ENCODE data around the gene TBC1D4.

TBC1D4 gene

DNA sequence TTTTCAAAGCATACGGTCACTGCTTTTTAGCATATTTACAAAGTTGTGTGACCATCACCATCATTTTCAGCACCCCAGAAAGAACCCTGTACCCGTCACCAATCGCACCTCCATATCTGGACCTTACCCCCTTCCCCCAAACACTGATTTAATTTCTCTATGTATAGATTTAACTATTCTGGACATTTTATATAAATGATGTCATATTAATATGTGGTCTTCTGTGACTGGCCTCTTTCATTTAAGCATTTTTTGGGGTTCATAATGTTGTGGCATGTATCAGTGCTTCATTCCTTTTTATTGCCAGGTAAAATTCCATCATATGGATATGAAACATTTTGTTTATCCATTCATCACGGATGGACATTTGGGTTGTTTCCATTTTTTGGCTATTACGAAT, 74.0 kb downstream of the TBC1D4 start:
- no peak for TF ChIP-seq ZNF274 (IDR thresholded peaks at IDR 0.05; ENCODE audit: low read depth, low read length)
- no peak overlapping the region for H3K4me3 ChIP-seq (ENCODE audit: low read length)

DNA sequence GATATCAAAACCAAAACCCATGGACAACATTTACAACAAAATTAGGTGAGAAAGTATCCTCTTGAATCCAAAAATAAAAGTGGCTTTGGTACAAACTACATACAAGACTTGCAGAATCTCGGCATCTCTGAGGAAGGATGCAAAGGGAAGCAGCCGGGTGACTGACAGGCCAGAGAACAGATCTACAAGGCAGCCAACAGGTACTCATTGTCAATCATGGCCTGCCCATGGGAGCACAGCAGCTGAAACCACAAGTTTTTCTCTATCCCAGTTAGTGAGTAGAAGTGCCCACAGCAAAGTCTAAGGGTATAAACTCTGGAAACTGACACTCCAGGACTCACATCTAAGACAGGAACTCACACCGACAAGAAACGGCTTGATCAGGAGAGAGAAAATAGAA, 74.5 kb downstream of the TBC1D4 start:
- TF ChIP-seq ZNF274 (IDR thresholded peaks at IDR 0.05; ENCODE audit: low read depth, low read length): no peak
- no peak overlapping the region for H3K4me3 ChIP-seq (ENCODE audit: low read length)

DNA sequence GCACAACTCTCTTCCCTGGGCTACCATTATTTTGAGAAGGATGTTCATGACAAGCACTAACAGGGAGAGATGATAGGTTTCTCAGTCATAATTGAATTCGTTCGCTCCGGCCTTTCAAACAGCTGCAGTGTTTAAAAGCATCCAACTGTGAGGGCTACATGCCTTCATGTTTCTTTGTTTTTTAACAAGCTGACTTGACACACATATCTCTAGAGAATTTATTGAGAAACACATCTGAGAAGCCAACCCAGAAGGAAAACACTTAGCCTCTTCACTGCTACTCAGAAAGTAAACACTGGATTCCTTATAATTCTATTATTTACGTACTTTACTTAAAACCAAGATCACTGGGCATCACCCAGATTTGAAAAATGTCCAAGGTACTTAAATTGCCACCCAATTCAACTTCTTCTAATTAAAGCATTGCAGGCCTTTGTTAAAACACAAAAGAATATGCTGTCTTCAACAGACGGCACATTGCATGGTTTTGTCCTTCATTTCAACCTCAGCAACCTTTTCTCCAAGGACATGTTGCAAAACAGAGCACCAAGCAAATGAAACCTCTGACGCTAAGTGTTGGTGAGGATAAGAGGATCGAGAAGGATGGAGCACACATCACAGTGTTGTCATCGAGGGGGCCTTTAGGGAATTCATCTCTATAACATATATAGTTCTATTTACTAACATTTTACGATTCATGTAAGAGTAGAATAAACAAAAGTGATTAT, 75.8 kb downstream of the TBC1D4 start:
- no peak overlapping the region for H3K4me3 ChIP-seq (ENCODE audit: low read length)
- TF ChIP-seq ZNF274 (IDR thresholded peaks at IDR 0.05; ENCODE audit: low read depth, low read length): no peak

DNA sequence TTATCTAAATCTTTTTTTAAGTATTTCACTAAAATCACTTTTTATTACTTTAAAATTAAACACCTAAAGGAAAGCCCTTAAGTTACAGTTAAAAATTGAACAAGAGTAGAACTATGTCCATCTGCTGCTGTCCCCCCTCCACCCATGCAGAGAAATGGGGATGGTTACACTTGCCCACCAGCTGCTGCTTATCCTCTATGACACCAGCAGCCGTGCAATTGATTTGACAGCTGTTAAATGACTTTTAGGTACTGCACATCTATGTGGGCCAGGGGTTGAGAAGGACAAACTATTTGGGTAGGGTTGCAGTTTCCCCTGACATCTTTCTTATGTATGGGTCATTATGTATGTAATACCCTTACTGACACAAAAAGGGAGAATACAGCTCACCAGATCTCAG, 77.2 kb downstream of the TBC1D4 start:
- no peak for TF ChIP-seq ZNF274 (IDR thresholded peaks at IDR 0.05; ENCODE audit: low read depth, low read length)
- no peak overlapping the region for H3K4me3 ChIP-seq (ENCODE audit: low read length)

DNA sequence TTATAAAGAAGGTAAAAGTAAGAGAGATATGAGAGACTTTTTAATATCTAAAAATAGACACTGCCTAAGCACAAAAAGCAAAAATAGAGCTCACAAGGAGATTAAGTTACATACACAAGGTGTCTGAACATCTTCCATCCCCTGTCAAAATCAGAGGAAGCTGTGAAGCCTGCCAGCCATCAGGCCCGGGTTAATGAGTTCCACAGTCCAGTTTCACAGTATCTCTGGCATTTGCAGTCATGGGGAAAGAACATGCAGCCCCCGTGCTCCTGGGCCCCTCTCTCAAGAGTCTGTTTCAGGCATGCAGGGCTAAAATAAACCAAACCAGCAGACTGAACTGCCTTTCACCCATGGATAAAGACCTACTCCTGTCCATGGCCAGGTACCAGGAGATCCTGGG, 79.2 kb downstream of the TBC1D4 start:
- no peak for TF ChIP-seq ZNF274 (IDR thresholded peaks at IDR 0.05; ENCODE audit: low read depth, low read length)
- H3K4me3 ChIP-seq (ENCODE audit: low read length): no peak overlapping the region

DNA sequence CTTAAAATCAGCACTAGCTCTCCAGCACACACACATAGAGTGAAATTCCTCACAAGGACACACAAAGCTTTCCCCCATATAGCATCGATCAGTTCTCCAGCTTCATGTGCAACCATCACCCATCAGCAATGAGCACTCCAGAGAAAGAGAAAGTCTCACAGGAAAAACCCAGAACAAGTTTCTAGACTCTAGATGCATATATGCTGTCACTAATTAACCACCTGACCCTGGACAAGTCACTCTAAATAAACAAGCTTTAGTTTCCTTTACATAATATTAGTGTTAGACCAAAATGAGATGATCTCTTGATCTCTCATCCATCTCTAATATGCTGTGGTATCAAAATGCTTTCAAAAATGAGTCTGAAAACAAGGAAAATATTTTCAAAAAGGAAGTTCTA, 81.2 kb downstream of the TBC1D4 start:
- H3K4me3 ChIP-seq (ENCODE audit: low read length): no peak overlapping the region
- no peak for TF ChIP-seq ZNF274 (IDR thresholded peaks at IDR 0.05; ENCODE audit: low read depth, low read length)

DNA sequence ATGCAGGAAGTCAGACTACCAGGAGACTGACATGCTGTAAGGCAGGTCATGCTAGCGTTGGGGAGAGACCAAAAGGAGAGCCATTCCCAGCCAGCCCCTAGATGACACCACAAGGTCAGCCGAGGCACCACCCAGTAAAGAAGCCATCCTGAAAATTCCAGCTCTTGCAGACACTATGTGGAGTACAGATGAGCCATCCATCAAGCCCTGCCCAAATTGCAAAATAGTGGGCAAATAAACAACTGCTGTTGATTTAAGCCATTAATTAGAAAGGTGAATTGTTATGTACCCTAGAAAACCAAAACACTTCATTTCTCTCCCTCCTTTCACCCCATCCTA, 82.1 kb downstream of the TBC1D4 start:
- no peak overlapping the region for H3K4me3 ChIP-seq (ENCODE audit: low read length)
- no peak for TF ChIP-seq ZNF274 (IDR thresholded peaks at IDR 0.05; ENCODE audit: low read depth, low read length)

DNA sequence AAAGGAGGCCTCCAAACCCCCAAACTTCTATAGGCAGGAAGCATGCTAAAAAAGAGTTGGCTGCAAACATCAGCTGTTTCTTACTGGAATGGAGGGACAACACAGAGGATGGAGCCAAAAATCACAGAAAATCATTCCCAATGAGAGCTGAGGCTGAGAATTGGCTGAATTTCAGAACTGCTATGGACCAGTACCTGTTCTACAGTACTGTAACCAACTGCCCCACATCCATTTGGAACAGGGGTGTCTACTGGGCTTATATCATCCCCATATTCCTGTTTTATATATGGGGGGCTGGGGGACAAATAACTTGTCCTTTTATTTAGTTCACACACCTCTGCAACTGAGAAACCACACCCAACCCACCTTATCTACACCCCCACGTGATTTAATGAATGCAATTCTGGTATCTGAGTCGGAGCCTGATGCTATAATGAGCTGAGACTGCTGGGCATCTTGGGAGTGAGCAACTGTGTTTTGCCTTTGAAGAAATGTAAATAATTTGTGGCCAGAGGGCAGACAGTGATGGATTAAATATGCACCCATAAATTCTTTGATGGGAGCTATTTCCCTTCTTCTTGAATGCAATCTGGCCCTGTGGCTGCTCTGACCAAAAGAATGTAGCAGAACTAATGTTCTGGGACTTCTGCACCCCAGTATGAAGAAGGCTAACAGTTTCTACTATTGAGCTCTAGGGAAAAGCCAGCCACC, 82.6 kb downstream of the TBC1D4 start:
- no peak overlapping the region for H3K4me3 ChIP-seq (ENCODE audit: low read length)
- TF ChIP-seq ZNF274 (IDR thresholded peaks at IDR 0.05; ENCODE audit: low read depth, low read length): no peak

DNA sequence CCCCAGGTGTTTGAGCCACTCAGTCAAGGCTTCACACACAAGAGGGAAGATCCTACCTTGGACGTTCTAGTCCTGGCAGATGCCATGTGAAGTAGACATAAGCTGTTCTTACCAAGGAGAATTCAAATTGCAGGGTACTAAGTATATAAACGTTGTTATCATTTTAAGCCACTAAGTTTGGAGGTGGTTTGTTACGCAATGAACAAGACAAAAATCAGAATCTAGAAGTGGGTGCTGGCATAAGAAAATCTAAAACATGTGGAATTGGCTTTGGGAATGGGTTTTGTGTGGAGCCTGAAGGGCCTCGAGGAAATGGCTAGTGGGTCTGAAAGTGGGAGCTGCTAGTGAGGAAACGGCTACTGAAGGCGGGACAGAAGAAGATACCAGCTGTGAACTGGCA, 83.9 kb downstream of the TBC1D4 start:
- TF ChIP-seq ZNF274 (IDR thresholded peaks at IDR 0.05; ENCODE audit: low read depth, low read length): no peak
- H3K4me3 ChIP-seq (ENCODE audit: low read length): no peak overlapping the region

DNA sequence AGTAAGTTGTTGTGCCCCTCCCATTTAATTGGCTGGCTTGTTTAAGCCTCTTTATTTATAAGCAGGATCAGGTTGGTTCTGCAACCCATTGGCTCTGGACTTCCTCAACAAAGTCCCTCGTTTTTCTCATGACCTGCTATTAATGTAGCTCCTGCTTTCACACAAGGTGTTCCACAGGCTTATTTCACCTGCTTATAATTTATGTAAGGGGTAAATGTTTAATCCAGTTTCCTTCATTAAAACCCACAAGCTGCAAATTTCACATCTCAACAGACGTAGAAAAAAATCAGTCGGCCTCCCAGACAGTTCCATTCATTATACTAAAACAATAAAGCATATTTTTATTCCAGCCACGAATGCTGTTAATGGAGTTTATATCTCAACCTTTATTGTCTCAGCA, 86.1 kb downstream of the TBC1D4 start:
- TF ChIP-seq ZNF274 (IDR thresholded peaks at IDR 0.05; ENCODE audit: low read depth, low read length): no peak
- no peak overlapping the region for H3K4me3 ChIP-seq (ENCODE audit: low read length)

DNA sequence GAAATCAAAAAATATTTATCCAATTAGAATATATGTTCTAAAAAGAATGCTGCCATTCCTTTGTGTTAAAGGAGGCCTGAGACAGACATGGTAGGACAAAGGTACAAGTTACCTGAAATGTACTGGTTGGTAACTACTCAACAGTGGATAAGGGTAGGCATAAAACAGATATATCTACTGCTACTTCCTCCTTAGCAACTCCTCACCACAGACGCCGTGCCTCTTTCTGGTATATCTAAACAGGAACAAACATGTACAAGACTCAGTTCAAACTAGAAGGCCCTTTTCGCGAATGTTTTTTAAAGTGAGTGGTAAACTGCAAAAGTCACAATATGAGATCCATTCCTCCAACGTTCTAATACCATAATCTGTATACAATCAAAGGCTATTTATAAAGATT, 86.9 kb downstream of the TBC1D4 start:
- no peak for TF ChIP-seq ZNF274 (IDR thresholded peaks at IDR 0.05; ENCODE audit: low read depth, low read length)
- no peak overlapping the region for H3K4me3 ChIP-seq (ENCODE audit: low read length)

DNA sequence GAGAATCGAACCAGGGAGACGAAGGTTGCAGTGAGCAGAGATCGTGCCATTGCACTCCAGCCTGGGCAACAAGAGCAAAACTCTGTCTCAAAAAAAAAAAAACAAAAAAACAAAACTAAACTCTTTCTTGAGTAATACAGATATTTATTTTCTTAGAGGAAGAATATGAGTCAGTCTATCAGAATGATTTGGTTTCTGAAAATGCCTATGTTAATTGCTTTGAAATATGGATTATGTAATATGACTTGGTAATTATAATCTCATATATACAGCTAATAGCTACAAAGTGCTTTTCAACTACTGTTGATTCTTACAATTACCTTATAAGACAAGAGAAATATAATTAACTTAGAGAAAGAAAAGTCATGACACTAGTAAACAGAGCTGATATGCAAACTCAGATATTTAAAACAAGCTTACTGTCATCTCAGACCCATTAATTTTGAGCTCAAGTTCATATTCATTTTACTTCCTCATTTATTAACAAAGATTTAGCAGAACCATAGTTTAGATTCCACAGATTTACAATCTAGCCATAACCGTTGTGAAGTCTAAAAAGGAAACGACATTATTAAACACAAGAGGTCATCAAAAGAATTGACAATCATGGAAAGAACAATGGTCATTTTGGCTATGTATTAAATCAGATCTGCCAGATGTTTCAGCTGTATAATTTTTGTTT, 88.0 kb downstream of the TBC1D4 start:
- H3K4me3 ChIP-seq (ENCODE audit: low read length): no peak overlapping the region
- no peak for TF ChIP-seq ZNF274 (IDR thresholded peaks at IDR 0.05; ENCODE audit: low read depth, low read length)

DNA sequence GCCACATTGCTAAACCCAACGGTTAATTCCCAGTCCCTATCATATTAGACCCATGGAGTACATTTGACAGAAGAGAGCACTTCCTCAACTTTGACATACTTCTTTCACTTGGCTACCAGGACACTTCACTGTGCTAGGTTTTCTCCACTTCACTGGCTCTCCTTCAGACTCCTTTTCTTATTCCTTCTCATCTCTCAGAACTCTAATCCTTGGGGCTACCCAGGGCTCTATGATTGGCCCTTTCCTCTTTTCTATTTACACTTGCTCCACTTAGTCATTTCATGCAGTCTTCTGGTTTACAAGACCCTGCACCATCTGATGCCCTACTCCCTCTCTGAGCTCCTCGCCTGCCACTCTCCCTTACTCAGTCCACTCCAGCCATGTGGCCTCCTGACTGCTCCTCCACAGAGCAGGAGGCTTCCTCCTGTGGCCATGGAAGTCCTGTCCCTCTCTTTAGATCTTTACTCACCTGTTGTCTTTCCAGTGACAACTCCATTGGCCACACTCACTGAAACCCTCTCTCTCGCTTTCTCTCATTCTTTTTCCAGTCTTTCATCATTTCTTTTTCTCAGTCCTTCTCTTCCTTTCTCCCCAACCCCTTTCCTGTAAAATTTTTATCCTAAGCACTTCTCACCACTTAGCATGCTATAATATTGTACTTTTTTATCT, 90.4 kb downstream of the TBC1D4 start:
- H3K4me3 ChIP-seq (ENCODE audit: low read length): no peak overlapping the region
- TF ChIP-seq ZNF274 (IDR thresholded peaks at IDR 0.05; ENCODE audit: low read depth, low read length): no peak

DNA sequence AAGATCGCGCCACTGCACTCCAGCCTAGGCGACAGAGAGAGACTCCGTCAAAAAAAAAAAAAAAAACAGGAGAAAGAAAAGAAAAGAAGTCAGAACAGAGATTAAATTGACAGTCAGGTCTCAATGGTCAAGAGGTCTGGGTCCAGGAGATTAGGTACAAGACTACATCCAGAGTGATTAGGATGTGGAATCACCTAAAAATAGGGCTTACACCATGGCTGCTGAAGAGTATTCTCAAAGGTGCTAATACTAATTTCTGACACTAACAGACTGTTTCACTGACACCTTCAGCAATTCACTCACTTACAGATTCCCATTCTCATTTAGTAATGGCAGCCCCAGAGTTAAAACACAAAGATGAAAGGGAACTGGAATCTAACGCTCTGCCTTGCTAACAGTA, 91.7 kb downstream of the TBC1D4 start:
- H3K4me3 ChIP-seq (ENCODE audit: low read length): no peak overlapping the region
- TF ChIP-seq ZNF274 (IDR thresholded peaks at IDR 0.05; ENCODE audit: low read depth, low read length): no peak

DNA sequence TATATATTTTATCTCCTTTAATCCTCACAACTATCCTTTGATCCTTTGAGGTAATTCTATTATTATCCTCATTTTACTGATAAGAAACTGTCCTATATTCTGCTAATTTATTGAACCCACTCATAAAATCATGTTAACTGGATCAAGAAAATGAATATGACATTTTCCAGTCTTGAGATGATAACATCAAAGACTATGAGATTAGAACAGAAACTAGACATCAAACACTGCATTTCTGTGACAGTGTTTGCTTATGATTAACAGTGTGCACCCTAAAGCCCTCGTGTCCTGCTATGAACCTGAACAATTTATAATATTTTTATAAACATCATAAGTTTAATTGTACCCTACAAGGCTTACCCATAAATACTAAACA, 96.3 kb downstream of the TBC1D4 start:
- TF ChIP-seq ZNF274 (IDR thresholded peaks at IDR 0.05; ENCODE audit: low read depth, low read length): no peak
- no peak overlapping the region for H3K4me3 ChIP-seq (ENCODE audit: low read length)
